Neural progenitor cell (in vitro differentiated cells): Measurements from ENCODE around the gene COLEC11. TPM values are rescaled to one million over a fixed set of nuclear protein-coding genes. Genes with fewer than 3 reads are reported as not detected.
"Not testable (repeated sequence)": the region's sequence is repeated elsewhere in the genome, so short reads cannot be mapped to it uniquely, and the experiment has no call there.

Source experiments
- DNase-seq: peaks from one replicate; pipeline ENCODE4 v3.0.0-alpha.2; 2016; ENCODE audit warnings: low spot score
- H2AFZ ChIP-seq: fragments of 200-600 bp; sonication (generic); replicated peaks from 2 replicates; pipeline ENCODE4 v1.6.1; 2016; ENCODE audit warnings: antibody characterized with exemption
- H3F3A ChIP-seq: fragments of 200-600 bp; sonication (generic); 2 replicates; pipeline ENCODE4 v1.6.1; 2016; ENCODE audit warnings: antibody characterized with exemption, low read depth
- H3K27ac ChIP-seq: fragments of 200-600 bp; sonication (generic); 2 replicates; pipeline ENCODE4 v1.5.1; 2016; ENCODE audit warnings: mild to moderate bottlenecking
- H3K27me3 ChIP-seq: fragments of 200-600 bp; sonication (generic); 2 replicates; pipeline ENCODE4 v1.6.1; 2016; ENCODE audit warnings: mild to moderate bottlenecking, moderate library complexity
- H3K36me3 ChIP-seq: fragments of 200-600 bp; sonication (generic); 2 replicates; pipeline ENCODE4 v1.5.1; 2016
- H3K4me1 ChIP-seq: fragments of 200-600 bp; sonication (generic); 2 replicates; pipeline ENCODE4 v1.6.1; 2016; ENCODE audit warnings: mixed run types
- H3K4me2 ChIP-seq: fragments of 200-600 bp; sonication (generic); 2 replicates; pipeline ENCODE4 v1.6.1; 2016
- H3K4me3 ChIP-seq: fragments of 200-600 bp; sonication (generic); 2 replicates; pipeline ENCODE4 v1.5.1; 2016
- H3K79me2 ChIP-seq: fragments of 200-600 bp; sonication (generic); 2 replicates; pipeline ENCODE4 v1.6.1; 2016; ENCODE audit warnings: low read depth
- H3K9ac ChIP-seq: fragments of 200-600 bp; sonication (generic); 2 replicates; pipeline ENCODE4 v1.6.1; 2016
- H3K9me3 ChIP-seq: fragments of 200-600 bp; sonication (generic); 2 replicates; pipeline ENCODE4 v1.5.1; 2016; ENCODE audit warnings: low read depth
- H4K20me1 ChIP-seq: fragments of 200-600 bp; sonication (generic); 2 replicates; pipeline ENCODE4 v1.6.1; 2016; ENCODE audit warnings: low read depth
- H3K27ac Mint-ChIP-seq: 3 replicates; pipeline ENCODE4 v1.8.0; 2021; ENCODE audit warnings: mixed read lengths
- H3K27me3 Mint-ChIP-seq: 2 replicates; pipeline ENCODE4 v1.8.0; 2022; ENCODE audit warnings: low read depth, mild to moderate bottlenecking, inconsistent platforms, moderate library complexity, mixed read lengths; ENCODE audit not compliant: insufficient read depth
- H3K36me3 Mint-ChIP-seq: 3 replicates; pipeline ENCODE4 v1.8.0; 2021; ENCODE audit warnings: mixed read lengths
- H3K4me1 Mint-ChIP-seq: 3 replicates; pipeline ENCODE4 v1.8.0; 2021; ENCODE audit warnings: mixed read lengths
- H3K4me3 Mint-ChIP-seq: 3 replicates; pipeline ENCODE4 v1.8.0; 2021; ENCODE audit warnings: mild to moderate bottlenecking, moderate library complexity, mixed read lengths
- H3K9me3 Mint-ChIP-seq: 3 replicates; pipeline ENCODE4 v1.8.0; 2020; ENCODE audit warnings: mixed read lengths
- EZH2 ChIP-seq: fragments of 200-600 bp; sonication (generic); IDR thresholded peaks from 2 replicates; pipeline ENCODE4 v1.6.1; 2017; ENCODE audit warnings: antibody characterized with exemption, mild to moderate bottlenecking, moderate library complexity
- EZH2phosphoT487 ChIP-seq: fragments of 200-600 bp; sonication (generic); IDR thresholded peaks from 2 replicates; pipeline ENCODE4 v1.6.1; 2017; ENCODE audit warnings: antibody characterized with exemption
- total RNA-seq: library from RNA; depleted of rRNA; stranded (reverse); fragments of >200 nt; gene quantifications from 2 replicates; pipeline ENCODE4 v1.2.3, GENCODE V29; 2015; ENCODE audit warnings: low replicate concordance
- TF ChIP-seq, protein P1 (sequence below): fragments of 200-600 bp; sonication (generic); IDR thresholded peaks from 2 replicates; pipeline ENCODE4 v1.5.1; 2017; ENCODE audit warnings: antibody characterized with exemption, mild to moderate bottlenecking

Gene COLEC11
- total RNA-seq, 1 donor from 2014 or later: not detected

DNA sequence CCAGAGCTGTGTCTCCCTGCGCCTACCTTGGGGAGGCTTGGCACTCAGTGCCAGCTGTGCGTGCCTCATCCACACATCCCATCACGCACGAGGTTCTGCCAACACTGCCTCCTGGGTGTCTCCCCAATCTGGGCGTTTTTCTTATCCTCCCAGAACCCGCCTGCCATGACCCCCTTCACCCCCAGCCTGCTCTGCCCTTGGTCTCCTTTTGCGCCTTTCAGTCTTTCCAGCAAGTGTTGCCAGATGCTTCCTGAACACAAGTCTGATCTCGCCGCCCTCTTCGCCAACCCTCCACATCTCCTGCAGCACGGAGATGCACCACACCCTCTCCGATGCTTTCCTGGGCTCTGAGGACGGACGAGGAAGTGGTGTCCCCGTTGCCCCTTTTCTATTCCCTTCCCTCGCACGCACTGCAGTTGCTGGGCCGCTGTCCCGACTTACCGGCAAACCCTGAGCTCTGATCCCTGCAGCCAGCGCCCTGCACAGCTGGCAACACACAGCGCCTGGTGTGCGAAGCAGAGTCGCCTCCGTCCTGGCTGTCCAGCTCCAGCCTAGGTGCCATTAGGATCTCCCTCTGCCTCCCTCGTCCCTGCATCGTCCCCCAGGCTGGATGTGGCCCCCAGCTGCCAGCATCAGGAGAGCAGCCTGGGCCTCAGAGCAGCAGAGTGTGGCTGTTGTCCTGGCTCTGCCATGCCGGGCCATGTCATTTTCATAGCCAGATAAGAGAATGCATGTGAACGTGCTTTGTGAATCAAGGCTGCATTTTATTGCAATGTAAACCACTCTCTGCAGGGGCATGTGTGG is 40.5 kb downstream of the COLEC11 start:
- Histone ChIP-seq H3K4me2 (no peak overlapping the region), H3K79me2 (no peaks in the 10 kb centered on the region), H2AFZ (no peak overlapping the region), H3K27me3 (no peaks in the 10 kb centered on the region), H3K9me3 (no peaks in the 10 kb centered on the region), H3K4me1 (no peaks in the 10 kb centered on the region), H3K9ac (no peak overlapping the region), H3K4me3 (no peak overlapping the region), H3K27ac (no peak overlapping the region), H3K36me3 (no peaks in the 10 kb centered on the region), H3F3A (no peaks in the 10 kb centered on the region), H4K20me1 (no peaks in the 10 kb centered on the region)
- H3K4me3 Mint-ChIP-seq: no peak overlapping the region
- no peak for DNase-seq
- TF ChIP-seq, protein P1, sequence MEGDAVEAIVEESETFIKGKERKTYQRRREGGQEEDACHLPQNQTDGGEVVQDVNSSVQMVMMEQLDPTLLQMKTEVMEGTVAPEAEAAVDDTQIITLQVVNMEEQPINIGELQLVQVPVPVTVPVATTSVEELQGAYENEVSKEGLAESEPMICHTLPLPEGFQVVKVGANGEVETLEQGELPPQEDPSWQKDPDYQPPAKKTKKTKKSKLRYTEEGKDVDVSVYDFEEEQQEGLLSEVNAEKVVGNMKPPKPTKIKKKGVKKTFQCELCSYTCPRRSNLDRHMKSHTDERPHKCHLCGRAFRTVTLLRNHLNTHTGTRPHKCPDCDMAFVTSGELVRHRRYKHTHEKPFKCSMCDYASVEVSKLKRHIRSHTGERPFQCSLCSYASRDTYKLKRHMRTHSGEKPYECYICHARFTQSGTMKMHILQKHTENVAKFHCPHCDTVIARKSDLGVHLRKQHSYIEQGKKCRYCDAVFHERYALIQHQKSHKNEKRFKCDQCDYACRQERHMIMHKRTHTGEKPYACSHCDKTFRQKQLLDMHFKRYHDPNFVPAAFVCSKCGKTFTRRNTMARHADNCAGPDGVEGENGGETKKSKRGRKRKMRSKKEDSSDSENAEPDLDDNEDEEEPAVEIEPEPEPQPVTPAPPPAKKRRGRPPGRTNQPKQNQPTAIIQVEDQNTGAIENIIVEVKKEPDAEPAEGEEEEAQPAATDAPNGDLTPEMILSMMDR: no peak
- TF ChIP-seq EZH2phosphoT487 (no peak), EZH2 (no peak)
- peak overlapping the region; percentile 35 for H3K27ac Mint-ChIP-seq
- no peaks in the 10 kb centered on the region for H3K36me3 Mint-ChIP-seq
- H3K9me3 Mint-ChIP-seq: no peaks in the 10 kb centered on the region
- peaks cover 7% of the 10 kb centered on the region for H3K4me1 Mint-ChIP-seq
- H3K27me3 Mint-ChIP-seq: peaks cover 15% of the 10 kb centered on the region

DNA sequence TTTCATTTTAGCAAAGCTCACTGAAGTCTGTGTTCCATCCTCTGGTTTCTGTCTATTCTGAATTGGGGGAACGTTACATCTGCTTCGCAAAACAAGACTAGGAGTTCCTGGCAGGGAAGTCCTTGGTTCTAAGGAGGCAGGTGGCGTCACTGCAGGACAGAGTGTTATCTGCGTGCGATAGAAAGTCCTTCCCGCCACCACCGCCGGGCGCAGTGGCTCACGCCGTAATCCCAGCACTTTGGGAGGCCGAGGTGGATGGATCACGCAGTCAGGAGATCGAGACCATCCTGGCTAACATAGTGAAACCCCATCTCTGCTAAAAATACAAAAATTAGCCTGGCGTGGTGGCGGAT is 41.0 kb downstream of the COLEC11 start:
- H3K27me3 Mint-ChIP-seq: peaks cover 15% of the 10 kb centered on the region
- H3K27ac Mint-ChIP-seq, DNase-seq: not testable (repeated sequence)

DNA sequence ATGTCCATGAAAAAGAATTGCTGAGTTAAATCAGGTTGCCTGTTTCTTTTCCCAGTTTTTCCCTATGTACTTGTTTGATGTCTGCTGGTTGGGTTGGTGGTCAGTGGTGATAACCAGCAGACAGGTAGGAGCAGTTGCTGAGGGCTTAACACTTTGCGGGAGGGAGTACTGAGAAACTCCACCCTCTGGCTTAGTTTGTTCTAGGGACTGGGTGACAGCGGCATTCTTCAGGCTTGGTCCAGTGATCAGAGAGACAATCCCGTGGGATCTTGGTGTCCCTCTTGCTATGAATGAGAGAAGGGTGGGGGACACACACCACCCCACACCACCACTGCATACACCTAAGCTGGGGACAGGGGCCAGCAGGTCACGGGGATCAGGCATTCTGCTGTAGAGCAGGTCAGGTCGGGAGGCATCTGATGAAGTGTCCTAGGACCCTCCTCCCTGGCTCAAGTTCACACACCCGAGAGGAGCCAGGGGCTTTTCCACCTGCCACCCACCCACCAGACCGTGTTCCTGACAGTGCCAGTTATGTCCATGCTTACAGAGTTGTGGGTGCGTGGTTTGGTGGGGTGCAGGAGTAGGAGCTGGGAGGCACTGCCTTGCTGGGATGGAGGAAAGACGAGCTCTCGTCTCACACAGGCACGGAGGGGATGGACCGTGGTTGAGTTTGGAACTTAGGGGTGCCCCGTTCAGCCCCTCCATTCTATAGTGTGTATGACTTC is 41.8 kb downstream of the COLEC11 start:
- H3K36me3 Mint-ChIP-seq: no peaks in the 10 kb centered on the region
- no peaks in the 10 kb centered on the region for H3F3A ChIP-seq
- H3K4me3 Mint-ChIP-seq: no peak overlapping the region
- H3K4me2 ChIP-seq: no peak overlapping the region
- H3K36me3 ChIP-seq: no peaks in the 10 kb centered on the region
- H3K27me3 ChIP-seq: no peaks in the 10 kb centered on the region
- no peak for DNase-seq
- no peaks in the 10 kb centered on the region for H3K9me3 Mint-ChIP-seq
- peaks cover 7% of the 10 kb centered on the region for H3K4me1 Mint-ChIP-seq
- H3K27ac Mint-ChIP-seq: peak overlapping the region; percentile 21
- H2AFZ ChIP-seq: no peak overlapping the region
- no peak for TF ChIP-seq EZH2
- TF ChIP-seq, protein P1: no peak
- no peak for TF ChIP-seq EZH2phosphoT487
- H3K4me1 ChIP-seq: no peaks in the 10 kb centered on the region
- no peak overlapping the region for H3K4me3 ChIP-seq
- no peak overlapping the region for H3K9ac ChIP-seq
- H3K27ac ChIP-seq: no peak overlapping the region
- no peaks in the 10 kb centered on the region for H3K79me2 ChIP-seq
- no peaks in the 10 kb centered on the region for H4K20me1 ChIP-seq
- H3K9me3 ChIP-seq: no peaks in the 10 kb centered on the region
- H3K27me3 Mint-ChIP-seq: peaks cover 15% of the 10 kb centered on the region

More for the DNA sequence above, 41.0 kb downstream of the COLEC11 start:
- not testable (repeated sequence) for H3K9ac ChIP-seq, H3F3A ChIP-seq, H3K79me2 ChIP-seq, H3K4me2 ChIP-seq, H3K27ac ChIP-seq, H3K4me1 ChIP-seq, H3K4me3 ChIP-seq, H3K4me3 Mint-ChIP-seq, H4K20me1 ChIP-seq, H3K9me3 Mint-ChIP-seq, H2AFZ ChIP-seq, H3K36me3 ChIP-seq, H3K9me3 ChIP-seq, H3K27me3 ChIP-seq, H3K4me1 Mint-ChIP-seq, H3K36me3 Mint-ChIP-seq

DNA sequence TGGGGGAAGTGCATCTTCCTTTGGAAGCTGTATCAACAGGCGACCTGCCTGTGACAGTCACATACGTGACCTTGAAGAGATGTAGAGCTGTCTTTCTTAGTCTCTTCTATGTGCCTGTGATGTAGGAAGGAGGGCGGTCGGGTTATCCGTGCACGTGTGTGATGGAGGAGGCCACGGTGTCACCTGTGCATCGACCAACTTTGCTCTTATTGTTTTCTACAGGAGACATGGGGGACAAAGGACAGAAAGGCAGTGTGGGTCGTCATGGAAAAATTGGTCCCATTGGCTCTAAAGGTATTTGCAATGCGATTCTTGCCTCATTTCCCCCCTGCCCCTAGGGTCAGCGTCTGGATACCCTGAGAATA is 42.4 kb downstream of the COLEC11 start:
- Histone ChIP-seq H3K9ac (no peak overlapping the region), H3K79me2 (no peaks in the 10 kb centered on the region), H3K36me3 (no peaks in the 10 kb centered on the region), H3K4me2 (no peak overlapping the region), H3K27me3 (no peaks in the 10 kb centered on the region), H2AFZ (no peak overlapping the region), H3K27ac (no peak overlapping the region), H3K4me3 (no peak overlapping the region), H3F3A (no peaks in the 10 kb centered on the region), H3K4me1 (no peaks in the 10 kb centered on the region), H4K20me1 (no peaks in the 10 kb centered on the region), H3K9me3 (no peaks in the 10 kb centered on the region)
- H3K27ac Mint-ChIP-seq: peak overlapping the region; percentile 21
- H3K4me3 Mint-ChIP-seq: no peak overlapping the region
- peaks cover 7% of the 10 kb centered on the region for H3K4me1 Mint-ChIP-seq
- no peak for DNase-seq
- TF ChIP-seq, protein P1: no peak
- no peak for TF ChIP-seq EZH2
- TF ChIP-seq EZH2phosphoT487: no peak
- no peaks in the 10 kb centered on the region for H3K36me3 Mint-ChIP-seq
- H3K9me3 Mint-ChIP-seq: no peaks in the 10 kb centered on the region
- peaks cover 15% of the 10 kb centered on the region for H3K27me3 Mint-ChIP-seq
